IMR-90 (cell line): ENCODE data around the gene GSG1. TPM values are rescaled to one million over a fixed set of nuclear protein-coding genes. Genes with fewer than 3 reads are reported as not detected.
A peak's percentile ranks its signal among the peaks of the same experiment; 100 is the strongest.
"Not testable (repeated sequence)": the region's sequence is repeated elsewhere in the genome, so short reads cannot be mapped to it uniquely, and the experiment has no call there.

Experiments used
- ATAC-seq: fragments of 200-7000 bp; cut with Tn5 transposase; 2 replicates; pipeline ENCODE4 v1.9.1; 2020; ENCODE audit warnings: low read depth, mild to moderate bottlenecking, moderate library complexity
- BruUV-seq: library from RNA; stranded (reverse); fragments of 400-500 nt; replicated peaks from 2 replicates; lab custom pipeline; 2021; lab: Mats Ljungman, UMichigan
- CTCF ChIA-PET: fragments of 300-600 bp; formaldehyde crosslinking; extraction: SDS; loops from one replicate; lab custom pipeline; 2021; ENCODE audit warnings: antibody characterized with exemption; lab: Yijun Ruan, JAX
- POLR2A ChIA-PET: fragments of 300-600 bp; sonication (Branson Sonifier 250); formaldehyde crosslinking; loops from one replicate; lab custom pipeline; 2022; ENCODE audit warnings: antibody characterized with exemption; ENCODE audit not compliant: unreplicated experiment; lab: Charles Lee
- DNase-seq: peaks from one replicate; pipeline ENCODE4 v3.0.0; 2013
- H2AFZ ChIP-seq: replicated peaks from 2 replicates; pipeline ENCODE3; 2013; ENCODE audit warnings: low read length, mild to moderate bottlenecking; ENCODE audit not compliant: poor library complexity
- H2AK5ac ChIP-seq: 2 replicates; pipeline ENCODE4 v1.6.1; 2013; ENCODE audit warnings: low read depth, low read length, inconsistent platforms
- H2AK9ac ChIP-seq: replicated peaks from 2 replicates; pipeline ENCODE3; 2013; ENCODE audit warnings: mild to moderate bottlenecking, low read depth, low read length, moderate library complexity; ENCODE audit not compliant: poor library complexity
- H2BK120ac ChIP-seq: 2 replicates; pipeline ENCODE4 v1.6.1; 2013; ENCODE audit warnings: low read depth, low read length, inconsistent platforms
- H2BK15ac ChIP-seq: 3 replicates; pipeline ENCODE4 v1.6.1; 2013; ENCODE audit warnings: low read depth, low read length, inconsistent platforms
- H2BK20ac ChIP-seq: 2 replicates; pipeline ENCODE4 v1.6.1; 2013; ENCODE audit warnings: low read depth, mild to moderate bottlenecking, inconsistent platforms, low read length, moderate library complexity
- H2BK5ac ChIP-seq: 2 replicates; pipeline ENCODE4 v1.6.1; 2013; ENCODE audit warnings: mild to moderate bottlenecking, low read depth, low read length, inconsistent platforms; ENCODE audit not compliant: poor library complexity, severe bottlenecking
- H3K14ac ChIP-seq: replicated peaks from 2 replicates; pipeline ENCODE4 v1.6.1; 2013; ENCODE audit warnings: low read depth, low read length, inconsistent platforms
- H3K18ac ChIP-seq: 2 replicates; pipeline ENCODE4 v1.6.1; 2013; ENCODE audit warnings: low read depth, low read length, control low read depth
- H3K23ac ChIP-seq: 2 replicates; pipeline ENCODE4 v1.6.1; 2013; ENCODE audit warnings: low read depth, low read length, inconsistent platforms
- H3K27ac ChIP-seq: 2 replicates; pipeline ENCODE4 v1.5.1; 2013; ENCODE audit warnings: mild to moderate bottlenecking, control low read depth, low read length; ENCODE audit not compliant: insufficient read depth
- H3K27me3 ChIP-seq: 2 replicates; pipeline ENCODE4 v1.6.1; 2013; ENCODE audit warnings: low read length; ENCODE audit not compliant: control insufficient read depth, insufficient read depth
- H3K36me3 ChIP-seq: 2 replicates; pipeline ENCODE4 v1.6.1; 2013; ENCODE audit warnings: low read length, mixed read lengths; ENCODE audit not compliant: control insufficient read depth, insufficient read depth
- H3K4ac ChIP-seq: 2 replicates; pipeline ENCODE4 v1.6.1; 2013; ENCODE audit warnings: low read depth, low read length, inconsistent platforms
- H3K4me1 ChIP-seq: 2 replicates; pipeline ENCODE4 v1.6.1; 2013; ENCODE audit warnings: low read length, mixed read lengths; ENCODE audit not compliant: control insufficient read depth, insufficient read depth
- H3K4me2 ChIP-seq: 2 replicates; pipeline ENCODE4 v1.6.1; 2013; ENCODE audit warnings: low read depth, mild to moderate bottlenecking, control low read depth, low read length, moderate library complexity
- H3K4me3 ChIP-seq: 2 replicates; pipeline ENCODE4 v1.5.1; 2013; ENCODE audit warnings: low read depth, mild to moderate bottlenecking, control low read depth, low read length, moderate library complexity; ENCODE audit not compliant: insufficient read depth
- H3K56ac ChIP-seq: 2 replicates; pipeline ENCODE4 v1.6.1; 2013; ENCODE audit warnings: low read length, inconsistent platforms; ENCODE audit not compliant: insufficient read depth; ENCODE audit errors: extremely low read depth
- H3K79me1 ChIP-seq, 2 experiments: 2 replicates each; pipeline ENCODE4 v1.6.1; 2013; ENCODE audit warnings: low read length in 2 of 2, inconsistent platforms in 1 of 2, low read depth in 1 of 2
- H3K9ac ChIP-seq: 2 replicates; pipeline ENCODE4 v1.6.1; 2013; ENCODE audit warnings: low read depth, low read length, control low read depth
- H3K9me1 ChIP-seq: 2 replicates; pipeline ENCODE4 v1.6.1; 2013; ENCODE audit warnings: low read length, inconsistent platforms; ENCODE audit not compliant: insufficient read depth
- H3K9me3 ChIP-seq: 2 replicates; pipeline ENCODE4 v1.6.1; 2013; ENCODE audit warnings: low read length; ENCODE audit not compliant: control insufficient read depth, insufficient read depth
- H4K20me1 ChIP-seq: 2 replicates; pipeline ENCODE4 v1.6.1; 2013; ENCODE audit warnings: low read length, inconsistent platforms; ENCODE audit not compliant: insufficient read depth
- H4K5ac ChIP-seq: 2 replicates; pipeline ENCODE4 v1.6.1; 2013; ENCODE audit warnings: mild to moderate bottlenecking, low read depth, low read length, control low read depth
- H4K8ac ChIP-seq, 2 experiments: 2 replicates each; pipeline ENCODE4 v1.6.1; 2013; ENCODE audit warnings: low read depth in 2 of 2, low read length in 2 of 2, control low read depth in 1 of 2, inconsistent platforms in 1 of 2
- H4K91ac ChIP-seq: 2 replicates; pipeline ENCODE4 v1.6.1; 2013; ENCODE audit warnings: low read depth, low read length, inconsistent platforms; ENCODE audit not compliant: insufficient read depth
- MXI1 ChIP-seq: IDR thresholded peaks from 2 replicates; pipeline ENCODE4 v1.6.1; 2012; ENCODE audit warnings: low read depth, mild to moderate bottlenecking, low read length, moderate library complexity, borderline replicate concordance
- POLR2A ChIP-seq: IDR thresholded peaks from 2 replicates; pipeline ENCODE4 v1.6.1; 2012; ENCODE audit warnings: mild to moderate bottlenecking, low read depth, low read length
- RAD21 ChIP-seq: IDR thresholded peaks from 2 replicates; pipeline ENCODE4 v1.6.1; 2012; ENCODE audit warnings: low read length, improper control_type of control experiment
- RCOR1 ChIP-seq: IDR thresholded peaks from 2 replicates; pipeline ENCODE4 v1.6.1; 2012; ENCODE audit warnings: mild to moderate bottlenecking, low read length, improper control_type of control experiment; ENCODE audit not compliant: insufficient replicate concordance
- WGBS, 2 experiments: methylation state at CpG; one replicate each; pipeline versions ENCODE4 v1.1.5 to v1.1.7; 2013; ENCODE audit warnings: missing lambda C conversion rate in 2 of 2; ENCODE audit not compliant: insufficient read length in 1 of 2; ENCODE audit errors: extremely low coverage in 2 of 2; 5-methylcytosine and 5-hydroxymethylcytosine counted together
- dilution Hi-C: fragments of 300-500 bp; cut with HindIII; formaldehyde crosslinking; loops from one replicate; pipeline ENCODE4 v1.14.3; 2018; ENCODE audit warnings: low sequenced_read_pairs; ENCODE audit not compliant: unreplicated experiment
- in situ Hi-C: fragments of 300-500 bp; cut with MboI; formaldehyde crosslinking; loops from 3 replicates; pipeline ENCODE4 v1.14.3; 2019; ENCODE audit warnings: low sequenced_read_pairs, inconsistent platforms, mixed read lengths
- intact Hi-C: fragments of 100-400 bp; cut with micrococcal nuclease; formaldehyde crosslinking; loops from 2 replicates; pipeline ENCODE4 v1.10.0; 2022
- polyA plus RNA-seq, 3 experiments: library from polyadenylated mRNA; depleted of rRNA; stranded (reverse); fragments of >200 nt; gene quantifications; 2 replicates each; pipeline ENCODE4 v1.2.3, GENCODE V29; 2012; ENCODE audit warnings: low replicate concordance in 1 of 3
- total RNA-seq: library from RNA; depleted of rRNA; stranded (reverse); fragments of >200 nt; gene quantifications from 2 replicates; pipeline ENCODE4 v1.2.3, GENCODE V29; 2012
- TF ChIP-seq, protein P1 (sequence below): conservative IDR thresholded peaks from 2 replicates; pipeline ENCODE4 v1.5.1; 2012; ENCODE audit warnings: mild to moderate bottlenecking, low read depth, low read length, improper control_type of control experiment
- TF ChIP-seq, protein P2 (sequence below): fragments of 150-350 bp; IDR thresholded peaks from 2 replicates; pipeline ENCODE4 v1.6.1; 2016; ENCODE audit warnings: low read depth, mild to moderate bottlenecking, low read length, moderate library complexity, borderline replicate concordance

Gene GSG1
- total and polyA plus RNA-seq, 2 of the 4 experiments (the other 2 are of a cell fraction) = 1.8 to 2.9 TPM

DNA sequence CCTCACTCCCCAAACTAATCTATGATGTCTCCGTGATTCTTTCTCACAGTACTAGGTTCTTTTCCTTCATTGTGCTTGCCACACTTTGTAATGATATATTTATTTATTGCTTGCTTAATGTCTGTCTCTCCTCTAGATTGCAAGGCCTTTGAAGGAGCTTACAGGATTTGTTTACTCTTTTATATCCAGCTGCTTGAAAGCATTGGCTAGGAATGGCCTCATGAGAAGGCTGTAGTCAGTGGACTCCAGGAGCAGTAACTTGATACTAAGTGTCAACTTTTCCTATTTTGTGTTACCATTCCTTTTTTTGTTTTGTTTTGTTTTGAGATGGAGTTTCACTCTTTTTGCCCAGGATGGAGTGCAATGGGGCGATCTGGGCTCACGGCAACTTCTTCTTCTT, 66.6 kb downstream of the GSG1 start:
- no peaks in the 10 kb centered on the region for H4K20me1 ChIP-seq
- no peaks in the 10 kb centered on the region for H3K79me1 ChIP-seq
- H2BK15ac ChIP-seq = no peak overlapping the region
- H4K5ac ChIP-seq = no peak overlapping the region
- H4K91ac ChIP-seq = no peak overlapping the region
- ChIA-PET POLR2A (interaction anchor here (0.6 kb wide), 1 partner anchor 14 kb away, joined by 3 read pairs; no protein-coding TSS in a partner anchor), CTCF (no interaction called here)
- no TSS peak for BruUV-seq
- no peak overlapping the region for H2BK5ac ChIP-seq
- H3K9ac ChIP-seq = no peak overlapping the region
- no peak overlapping the region for H3K4ac ChIP-seq
- in situ Hi-C loops = loop anchor here (25.0 kb wide), 1 partner anchor 500 kb away; no protein-coding TSS in a partner anchor
- no peak overlapping the region for H3K14ac ChIP-seq
- H3K18ac ChIP-seq = no peak overlapping the region
- intact Hi-C loops = no loop called here
- H3K56ac ChIP-seq = no peak overlapping the region
- peaks cover 9% of the 10 kb centered on the region for H3K4me1 ChIP-seq
- H3K36me3 ChIP-seq = no peaks in the 10 kb centered on the region
- DNase-seq (peak; percentile 51), ATAC-seq (peak; percentile 78)
- no peak overlapping the region for H3K4me3 ChIP-seq
- H3K4me2 ChIP-seq = no peak overlapping the region
- H2AK9ac ChIP-seq = no peak overlapping the region
- H3K27ac ChIP-seq = no peak overlapping the region
- no peak overlapping the region for H2AK5ac ChIP-seq
- H2BK20ac ChIP-seq = no peak overlapping the region
- dilution Hi-C loops = no loop called here
- no CpG with 5 or more reads among the region's 3 CpGs for WGBS, 2 experiments
- 0 out of 2 replicates have a peak, but pooled peaks cover 2% of the 10 kb centered on the region for H3K9me1 ChIP-seq
- H4K8ac ChIP-seq = no peak overlapping the region
- no peak for TF ChIP-seq RAD21
- TF ChIP-seq MXI1 = no peak
- no peak for TF ChIP-seq RCOR1
- TF ChIP-seq, protein P1, sequence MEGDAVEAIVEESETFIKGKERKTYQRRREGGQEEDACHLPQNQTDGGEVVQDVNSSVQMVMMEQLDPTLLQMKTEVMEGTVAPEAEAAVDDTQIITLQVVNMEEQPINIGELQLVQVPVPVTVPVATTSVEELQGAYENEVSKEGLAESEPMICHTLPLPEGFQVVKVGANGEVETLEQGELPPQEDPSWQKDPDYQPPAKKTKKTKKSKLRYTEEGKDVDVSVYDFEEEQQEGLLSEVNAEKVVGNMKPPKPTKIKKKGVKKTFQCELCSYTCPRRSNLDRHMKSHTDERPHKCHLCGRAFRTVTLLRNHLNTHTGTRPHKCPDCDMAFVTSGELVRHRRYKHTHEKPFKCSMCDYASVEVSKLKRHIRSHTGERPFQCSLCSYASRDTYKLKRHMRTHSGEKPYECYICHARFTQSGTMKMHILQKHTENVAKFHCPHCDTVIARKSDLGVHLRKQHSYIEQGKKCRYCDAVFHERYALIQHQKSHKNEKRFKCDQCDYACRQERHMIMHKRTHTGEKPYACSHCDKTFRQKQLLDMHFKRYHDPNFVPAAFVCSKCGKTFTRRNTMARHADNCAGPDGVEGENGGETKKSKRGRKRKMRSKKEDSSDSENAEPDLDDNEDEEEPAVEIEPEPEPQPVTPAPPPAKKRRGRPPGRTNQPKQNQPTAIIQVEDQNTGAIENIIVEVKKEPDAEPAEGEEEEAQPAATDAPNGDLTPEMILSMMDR = no peak
- TF ChIP-seq POLR2A = no peak
- TF ChIP-seq, protein P2, sequence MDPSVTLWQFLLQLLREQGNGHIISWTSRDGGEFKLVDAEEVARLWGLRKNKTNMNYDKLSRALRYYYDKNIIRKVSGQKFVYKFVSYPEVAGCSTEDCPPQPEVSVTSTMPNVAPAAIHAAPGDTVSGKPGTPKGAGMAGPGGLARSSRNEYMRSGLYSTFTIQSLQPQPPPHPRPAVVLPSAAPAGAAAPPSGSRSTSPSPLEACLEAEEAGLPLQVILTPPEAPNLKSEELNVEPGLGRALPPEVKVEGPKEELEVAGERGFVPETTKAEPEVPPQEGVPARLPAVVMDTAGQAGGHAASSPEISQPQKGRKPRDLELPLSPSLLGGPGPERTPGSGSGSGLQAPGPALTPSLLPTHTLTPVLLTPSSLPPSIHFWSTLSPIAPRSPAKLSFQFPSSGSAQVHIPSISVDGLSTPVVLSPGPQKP = no peak
- no peak overlapping the region for H2AFZ ChIP-seq
- H2BK120ac ChIP-seq = no peak overlapping the region
- H3K27me3 ChIP-seq = no peaks in the 10 kb centered on the region; the same call in 1 of the 2 replicates
- H3K9me3 ChIP-seq = no peaks in the 10 kb centered on the region
- H3K23ac ChIP-seq = no peak overlapping the region

DNA sequence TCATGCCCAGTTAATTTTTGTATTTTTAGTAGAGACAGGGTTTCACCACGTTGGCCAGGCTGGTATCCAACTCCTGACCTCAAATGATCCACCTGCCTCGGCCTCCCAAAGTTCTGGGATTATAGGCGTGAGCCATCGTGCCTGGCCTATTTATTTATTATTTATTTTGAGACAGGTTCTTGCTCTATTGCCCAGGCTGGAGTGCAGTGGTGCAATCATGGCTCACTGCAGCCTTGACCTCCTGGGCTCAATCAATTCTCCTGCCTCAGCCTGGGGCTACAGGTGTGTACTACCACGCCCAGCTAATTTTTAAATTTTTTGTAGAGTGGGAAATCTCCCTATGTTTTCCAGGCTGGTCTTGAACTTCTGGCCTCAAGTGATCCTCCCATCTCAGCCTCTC, 68.1 kb downstream of the GSG1 start:
- in situ Hi-C loops = loop anchor here (25.0 kb wide), 1 partner anchor 502 kb away; no protein-coding TSS in a partner anchor
- H3K36me3 ChIP-seq, DNase-seq, H2AFZ ChIP-seq, H4K20me1 ChIP-seq, H2BK20ac ChIP-seq, H2AK5ac ChIP-seq, H3K14ac ChIP-seq, H3K9ac ChIP-seq, H4K91ac ChIP-seq, H3K18ac ChIP-seq, H3K27me3 ChIP-seq, H3K9me1 ChIP-seq, H3K79me1 ChIP-seq, H3K4me1 ChIP-seq, H2BK120ac ChIP-seq, H2BK15ac ChIP-seq, BruUV-seq, H3K4me2 ChIP-seq, POLR2A ChIA-PET, H4K8ac ChIP-seq, H3K27ac ChIP-seq, H2AK9ac ChIP-seq, ATAC-seq, H3K9me3 ChIP-seq, H3K23ac ChIP-seq, H3K4ac ChIP-seq, dilution Hi-C loops, H3K56ac ChIP-seq, H2BK5ac ChIP-seq, H4K5ac ChIP-seq, H3K4me3 ChIP-seq, intact Hi-C loops: not testable (repeated sequence)
- WGBS, 2 experiments = no CpG with 5 or more reads among the region's 5 CpGs
- CTCF ChIA-PET = interaction anchor here (0.6 to 1.0 kb wide), 3 partner anchors 9 to 219 kb away, joined by 3 to 4 read pairs (median 3); no protein-coding TSS in a partner anchor
